Dendritic cell treated with granulocyte-macrophage colony-stimulating factor and Interleukin-4, amounts not matched to agents 40 ng/mL and 50 ng/mL, for 4 days (primary cell): ENCODE measurements around the gene IFT172.

Experiments
- H3K27ac Mint-ChIP-seq: one replicate; pipeline ENCODE4 v1.8.0; 2022; ENCODE audit warnings: mild to moderate bottlenecking, mixed read lengths
- H3K27me3 Mint-ChIP-seq: one replicate; pipeline ENCODE4 v1.8.0; 2022; ENCODE audit warnings: mild to moderate bottlenecking, mixed read lengths
- H3K36me3 Mint-ChIP-seq: one replicate; pipeline ENCODE4 v1.8.0; 2022; ENCODE audit warnings: low read depth, mixed read lengths
- H3K4me1 Mint-ChIP-seq: one replicate; pipeline ENCODE4 v1.8.0; 2022; ENCODE audit warnings: low read depth, mixed read lengths
- H3K4me3 Mint-ChIP-seq: one replicate; pipeline ENCODE4 v1.8.0; 2022; ENCODE audit warnings: mild to moderate bottlenecking, moderate library complexity, mixed read lengths
- H3K9me3 Mint-ChIP-seq: one replicate; pipeline ENCODE4 v1.8.0; 2022; ENCODE audit warnings: mixed read lengths
- intact Hi-C: fragments of 100-400 bp; cut with micrococcal nuclease; formaldehyde crosslinking; loops from one replicate; pipeline ENCODE4 v1.15.0; 2022

Gene IFT172

GRCh38 chr2:27451095-27451494, 38.4 kb downstream of the IFT172 start:
- no peak overlapping the region for H3K4me3 Mint-ChIP-seq
- H3K27me3 Mint-ChIP-seq = no peaks in the 10 kb centered on the region
- no peaks in the 10 kb centered on the region for H3K9me3 Mint-ChIP-seq
- peaks cover 50% of the 10 kb centered on the region for H3K36me3 Mint-ChIP-seq
- no peak overlapping the region for H3K27ac Mint-ChIP-seq
- no peaks in the 10 kb centered on the region for H3K4me1 Mint-ChIP-seq
- intact Hi-C loops = no loop called here

- H3K9me3 Mint-ChIP-seq = no peaks in the 10 kb centered on the region
- intact Hi-C loops = no loop called here
- H3K27me3 Mint-ChIP-seq = no peaks in the 10 kb centered on the region
- H3K36me3 Mint-ChIP-seq = peaks cover 51% of the 10 kb centered on the region
- no peaks in the 10 kb centered on the region for H3K4me1 Mint-ChIP-seq
- H3K4me3 Mint-ChIP-seq = no peak overlapping the region
- H3K27ac Mint-ChIP-seq = no peak overlapping the region
Observed at GRCh38 chr2:27448381-27448780, 41.2 kb downstream of the IFT172 start.

GRCh38 chr2:27446057-27446456, 43.5 kb downstream of the IFT172 start:
- Mint-ChIP-seq H3K27me3 (no peaks in the 10 kb centered on the region), H3K27ac (no peak overlapping the region)

GRCh38 chr2:27445615-27446014, 43.9 kb downstream of the IFT172 start:
- H3K27ac Mint-ChIP-seq = no peak overlapping the region
- H3K27me3 Mint-ChIP-seq = no peaks in the 10 kb centered on the region
- intact Hi-C loops = no loop called here
- peaks cover 72% of the 10 kb centered on the region for H3K36me3 Mint-ChIP-seq
- no peaks in the 10 kb centered on the region for H3K4me1 Mint-ChIP-seq
- no peak overlapping the region for H3K4me3 Mint-ChIP-seq
- no peaks in the 10 kb centered on the region for H3K9me3 Mint-ChIP-seq

More at GRCh38 chr2:27446057-27446456, 43.5 kb downstream of the IFT172 start:
- no peaks in the 10 kb centered on the region for H3K4me1 Mint-ChIP-seq
- no peaks in the 10 kb centered on the region for H3K9me3 Mint-ChIP-seq
- intact Hi-C loops = no loop called here
- no peak overlapping the region for H3K4me3 Mint-ChIP-seq
- peaks cover 67% of the 10 kb centered on the region for H3K36me3 Mint-ChIP-seq

- H3K27ac Mint-ChIP-seq = no peak overlapping the region
- no peaks in the 10 kb centered on the region for H3K4me1 Mint-ChIP-seq
- no peaks in the 10 kb centered on the region for H3K27me3 Mint-ChIP-seq
- no peak overlapping the region for H3K4me3 Mint-ChIP-seq
- peaks cover 75% of the 10 kb centered on the region for H3K36me3 Mint-ChIP-seq
- intact Hi-C loops = no loop called here
- H3K9me3 Mint-ChIP-seq = no peaks in the 10 kb centered on the region
Observed at GRCh38 chr2:27445155-27445554, 44.4 kb downstream of the IFT172 start.

- Mint-ChIP-seq H3K36me3 (peaks cover 78% of the 10 kb centered on the region), H3K4me1 (no peaks in the 10 kb centered on the region), H3K9me3 (no peaks in the 10 kb centered on the region), H3K4me3 (no peak overlapping the region), H3K27me3 (no peaks in the 10 kb centered on the region), H3K27ac (peak overlapping the region; percentile 3)
- intact Hi-C loops = no loop called here
Observed at GRCh38 chr2:27442920-27443282, 46.6 kb downstream of the IFT172 start.

GRCh38 chr2:27441958-27442919, 47.3 kb downstream of the IFT172 start, which contains the start of gene KRTCAP3:
Gene KRTCAP3, plus strand, starts transcription at chr2:27442381. Its CDS starts 32 bp downstream, at chr2:27442413.
- intact Hi-C loops = no loop called here
- Mint-ChIP-seq H3K27me3 (no peaks in the 10 kb centered on the region), H3K9me3 (no peaks in the 10 kb centered on the region), H3K4me1 (no peaks in the 10 kb centered on the region), H3K27ac (peak within 1 kb of the TSS; percentile 3), H3K36me3 (peaks cover 78% of the 10 kb centered on the region), H3K4me3 (no peak within 1 kb of the TSS)

GRCh38 chr2:27441226-27441926, 48.2 kb downstream of the IFT172 start:
- Mint-ChIP-seq H3K4me3 (no peak overlapping the region), H3K9me3 (no peaks in the 10 kb centered on the region), H3K27me3 (no peaks in the 10 kb centered on the region), H3K27ac (no peak overlapping the region), H3K36me3 (peaks cover 86% of the 10 kb centered on the region), H3K4me1 (no peaks in the 10 kb centered on the region)
- intact Hi-C loops = no loop called here

GRCh38 chr2:27435628-27436027, 53.9 kb downstream of the IFT172 start:
- Mint-ChIP-seq H3K4me1 (peaks cover 19% of the 10 kb centered on the region), H3K9me3 (no peaks in the 10 kb centered on the region), H3K27me3 (no peaks in the 10 kb centered on the region), H3K27ac (no peak overlapping the region), H3K4me3 (no peak overlapping the region), H3K36me3 (peaks cover 80% of the 10 kb centered on the region)
- intact Hi-C loops = no loop called here

GRCh38 chr2:27431395-27431794, 58.1 kb downstream of the IFT172 start:
- H3K9me3 Mint-ChIP-seq = no peaks in the 10 kb centered on the region
- H3K4me3 Mint-ChIP-seq = no peak overlapping the region
- peaks cover 42% of the 10 kb centered on the region for H3K4me1 Mint-ChIP-seq
- intact Hi-C loops = no loop called here
- H3K27ac Mint-ChIP-seq = no peak overlapping the region
- H3K27me3 Mint-ChIP-seq = no peaks in the 10 kb centered on the region
- peaks cover 54% of the 10 kb centered on the region for H3K36me3 Mint-ChIP-seq

GRCh38 chr2:27428978-27429541, 60.5 kb downstream of the IFT172 start:
- Mint-ChIP-seq H3K9me3 (no peaks in the 10 kb centered on the region), H3K27me3 (no peaks in the 10 kb centered on the region), H3K4me1 (peaks cover 42% of the 10 kb centered on the region), H3K4me3 (peak overlapping the region; percentile 96), H3K36me3 (peaks cover 30% of the 10 kb centered on the region), H3K27ac (peak overlapping the region; percentile 99)
- intact Hi-C loops = loop anchor here (1.0 to 5.0 kb wide), 3 partner anchors 20 to 72 kb away; partner anchors contain the start of genes EIF2B4, GTF3C2, PPM1G and SNX17

GRCh38 chr2:27428213-27428977, 61.1 kb downstream of the IFT172 start, which contains the start of gene NRBP1:
Gene NRBP1, plus strand, starts transcription at chr2:27428631. Its CDS starts 4,643 bp downstream, at chr2:27433274.
- Mint-ChIP-seq H3K27ac (peak within 1 kb of the TSS; percentile 99), H3K9me3 (no peaks in the 10 kb centered on the region), H3K4me3 (peak within 1 kb of the TSS; percentile 96), H3K36me3 (peaks cover 24% of the 10 kb centered on the region), H3K27me3 (no peaks in the 10 kb centered on the region), H3K4me1 (peaks cover 38% of the 10 kb centered on the region)
- intact Hi-C loops = loop anchor here (1.0 to 5.0 kb wide), 3 partner anchors 19 to 71 kb away; partner anchors contain the start of genes EIF2B4, GTF3C2, PPM1G and SNX17

- H3K4me3 Mint-ChIP-seq = peak overlapping the region; percentile 96
- peak overlapping the region; percentile 99 for H3K27ac Mint-ChIP-seq
- no peaks in the 10 kb centered on the region for H3K27me3 Mint-ChIP-seq
- peaks cover 34% of the 10 kb centered on the region for H3K4me1 Mint-ChIP-seq
- no peaks in the 10 kb centered on the region for H3K9me3 Mint-ChIP-seq
- peaks cover 18% of the 10 kb centered on the region for H3K36me3 Mint-ChIP-seq
- intact Hi-C loops = loop anchor here (1.0 to 5.0 kb wide), 3 partner anchors 19 to 71 kb away; partner anchors contain the start of genes EIF2B4, GTF3C2, PPM1G and SNX17
Observed at GRCh38 chr2:27427863-27428212, 61.7 kb downstream of the IFT172 start.
